IMR-90 (cell line): ENCODE data around the gene RTN4IP1. TPM values are rescaled to one million over a fixed set of nuclear protein-coding genes. Genes with fewer than 3 reads are reported as not detected.

Source experiments
- ATAC-seq: fragments of 200-7000 bp; cut with Tn5 transposase; 2 replicates; pipeline ENCODE4 v1.9.1; 2020; ENCODE audit warnings: low read depth, mild to moderate bottlenecking, moderate library complexity
- BruUV-seq: library from RNA; stranded (reverse); fragments of 400-500 nt; replicated peaks from 2 replicates; lab custom pipeline; 2021; lab: Mats Ljungman, UMichigan
- CTCF ChIA-PET: fragments of 300-600 bp; formaldehyde crosslinking; extraction: SDS; loops from one replicate; lab custom pipeline; 2021; ENCODE audit warnings: antibody characterized with exemption; lab: Yijun Ruan, JAX
- POLR2A ChIA-PET: fragments of 300-600 bp; sonication (Branson Sonifier 250); formaldehyde crosslinking; loops from one replicate; lab custom pipeline; 2022; ENCODE audit warnings: antibody characterized with exemption; ENCODE audit not compliant: unreplicated experiment; lab: Charles Lee
- DNase-seq: peaks from one replicate; pipeline ENCODE4 v3.0.0; 2013
- H2AFZ ChIP-seq: replicated peaks from 2 replicates; pipeline ENCODE3; 2013; ENCODE audit warnings: low read length, mild to moderate bottlenecking; ENCODE audit not compliant: poor library complexity
- H2AK5ac ChIP-seq: 2 replicates; pipeline ENCODE4 v1.6.1; 2013; ENCODE audit warnings: low read depth, low read length, inconsistent platforms
- H2AK9ac ChIP-seq: replicated peaks from 2 replicates; pipeline ENCODE3; 2013; ENCODE audit warnings: mild to moderate bottlenecking, low read depth, low read length, moderate library complexity; ENCODE audit not compliant: poor library complexity
- H2BK120ac ChIP-seq: 2 replicates; pipeline ENCODE4 v1.6.1; 2013; ENCODE audit warnings: low read depth, low read length, inconsistent platforms
- H2BK15ac ChIP-seq: 3 replicates; pipeline ENCODE4 v1.6.1; 2013; ENCODE audit warnings: low read depth, low read length, inconsistent platforms
- H2BK20ac ChIP-seq: 2 replicates; pipeline ENCODE4 v1.6.1; 2013; ENCODE audit warnings: low read depth, mild to moderate bottlenecking, inconsistent platforms, low read length, moderate library complexity
- H2BK5ac ChIP-seq: 2 replicates; pipeline ENCODE4 v1.6.1; 2013; ENCODE audit warnings: mild to moderate bottlenecking, low read depth, low read length, inconsistent platforms; ENCODE audit not compliant: poor library complexity, severe bottlenecking
- H3K14ac ChIP-seq: replicated peaks from 2 replicates; pipeline ENCODE4 v1.6.1; 2013; ENCODE audit warnings: low read depth, low read length, inconsistent platforms
- H3K18ac ChIP-seq: 2 replicates; pipeline ENCODE4 v1.6.1; 2013; ENCODE audit warnings: low read depth, low read length, control low read depth
- H3K23ac ChIP-seq: 2 replicates; pipeline ENCODE4 v1.6.1; 2013; ENCODE audit warnings: low read depth, low read length, inconsistent platforms
- H3K27ac ChIP-seq: 2 replicates; pipeline ENCODE4 v1.5.1; 2013; ENCODE audit warnings: mild to moderate bottlenecking, control low read depth, low read length; ENCODE audit not compliant: insufficient read depth
- H3K27me3 ChIP-seq: 2 replicates; pipeline ENCODE4 v1.6.1; 2013; ENCODE audit warnings: low read length; ENCODE audit not compliant: control insufficient read depth, insufficient read depth
- H3K36me3 ChIP-seq: 2 replicates; pipeline ENCODE4 v1.6.1; 2013; ENCODE audit warnings: low read length, mixed read lengths; ENCODE audit not compliant: control insufficient read depth, insufficient read depth
- H3K4ac ChIP-seq: 2 replicates; pipeline ENCODE4 v1.6.1; 2013; ENCODE audit warnings: low read depth, low read length, inconsistent platforms
- H3K4me1 ChIP-seq: 2 replicates; pipeline ENCODE4 v1.6.1; 2013; ENCODE audit warnings: low read length, mixed read lengths; ENCODE audit not compliant: control insufficient read depth, insufficient read depth
- H3K4me2 ChIP-seq: 2 replicates; pipeline ENCODE4 v1.6.1; 2013; ENCODE audit warnings: low read depth, mild to moderate bottlenecking, control low read depth, low read length, moderate library complexity
- H3K4me3 ChIP-seq: 2 replicates; pipeline ENCODE4 v1.5.1; 2013; ENCODE audit warnings: low read depth, mild to moderate bottlenecking, control low read depth, low read length, moderate library complexity; ENCODE audit not compliant: insufficient read depth
- H3K56ac ChIP-seq: 2 replicates; pipeline ENCODE4 v1.6.1; 2013; ENCODE audit warnings: low read length, inconsistent platforms; ENCODE audit not compliant: insufficient read depth; ENCODE audit errors: extremely low read depth
- H3K79me1 ChIP-seq, 2 experiments: 2 replicates each; pipeline ENCODE4 v1.6.1; 2013; ENCODE audit warnings: low read length in 2 of 2, inconsistent platforms in 1 of 2, low read depth in 1 of 2
- H3K9ac ChIP-seq: 2 replicates; pipeline ENCODE4 v1.6.1; 2013; ENCODE audit warnings: low read depth, low read length, control low read depth
- H3K9me1 ChIP-seq: 2 replicates; pipeline ENCODE4 v1.6.1; 2013; ENCODE audit warnings: low read length, inconsistent platforms; ENCODE audit not compliant: insufficient read depth
- H3K9me3 ChIP-seq: 2 replicates; pipeline ENCODE4 v1.6.1; 2013; ENCODE audit warnings: low read length; ENCODE audit not compliant: control insufficient read depth, insufficient read depth
- H4K20me1 ChIP-seq: 2 replicates; pipeline ENCODE4 v1.6.1; 2013; ENCODE audit warnings: low read length, inconsistent platforms; ENCODE audit not compliant: insufficient read depth
- H4K5ac ChIP-seq: 2 replicates; pipeline ENCODE4 v1.6.1; 2013; ENCODE audit warnings: mild to moderate bottlenecking, low read depth, low read length, control low read depth
- H4K8ac ChIP-seq, 2 experiments: 2 replicates each; pipeline ENCODE4 v1.6.1; 2013; ENCODE audit warnings: low read depth in 2 of 2, low read length in 2 of 2, control low read depth in 1 of 2, inconsistent platforms in 1 of 2
- H4K91ac ChIP-seq: 2 replicates; pipeline ENCODE4 v1.6.1; 2013; ENCODE audit warnings: low read depth, low read length, inconsistent platforms; ENCODE audit not compliant: insufficient read depth
- BHLHE40 ChIP-seq: fragments of 150-350 bp; IDR thresholded peaks from 2 replicates; pipeline ENCODE4 v1.6.1; 2016; ENCODE audit warnings: mild to moderate bottlenecking, low read depth, low read length
- MAFK ChIP-seq: IDR thresholded peaks from 2 replicates; pipeline ENCODE4 v1.6.1; 2012; ENCODE audit warnings: low read depth, low read length, improper control_type of control experiment
- MXI1 ChIP-seq: IDR thresholded peaks from 2 replicates; pipeline ENCODE4 v1.6.1; 2012; ENCODE audit warnings: low read depth, mild to moderate bottlenecking, low read length, moderate library complexity, borderline replicate concordance
- RAD21 ChIP-seq: IDR thresholded peaks from 2 replicates; pipeline ENCODE4 v1.6.1; 2012; ENCODE audit warnings: low read length, improper control_type of control experiment
- WGBS, 2 experiments: methylation state at CpG; one replicate each; pipeline versions ENCODE4 v1.1.5 to v1.1.7; 2013; ENCODE audit warnings: missing lambda C conversion rate in 2 of 2; ENCODE audit not compliant: insufficient read length in 1 of 2; ENCODE audit errors: extremely low coverage in 2 of 2; 5-methylcytosine and 5-hydroxymethylcytosine counted together
- dilution Hi-C: fragments of 300-500 bp; cut with HindIII; formaldehyde crosslinking; loops from one replicate; pipeline ENCODE4 v1.14.3; 2018; ENCODE audit warnings: low sequenced_read_pairs; ENCODE audit not compliant: unreplicated experiment
- in situ Hi-C: fragments of 300-500 bp; cut with MboI; formaldehyde crosslinking; loops from 3 replicates; pipeline ENCODE4 v1.14.3; 2019; ENCODE audit warnings: low sequenced_read_pairs, inconsistent platforms, mixed read lengths
- intact Hi-C: fragments of 100-400 bp; cut with micrococcal nuclease; formaldehyde crosslinking; loops from 2 replicates; pipeline ENCODE4 v1.10.0; 2022
- polyA plus RNA-seq, 3 experiments: library from polyadenylated mRNA; depleted of rRNA; stranded (reverse); fragments of >200 nt; gene quantifications; 2 replicates each; pipeline ENCODE4 v1.2.3, GENCODE V29; 2012; ENCODE audit warnings: low replicate concordance in 1 of 3
- total RNA-seq: library from RNA; depleted of rRNA; stranded (reverse); fragments of >200 nt; gene quantifications from 2 replicates; pipeline ENCODE4 v1.2.3, GENCODE V29; 2012
- TF ChIP-seq, protein P1 (sequence below): fragments of 150-350 bp; IDR thresholded peaks from 2 replicates; pipeline ENCODE4 v1.6.1; 2017; ENCODE audit warnings: mild to moderate bottlenecking, antibody characterized with exemption, low read length, low read depth
- TF ChIP-seq, protein P2 (sequence below): conservative IDR thresholded peaks from 2 replicates; pipeline ENCODE4 v1.5.1; 2012; ENCODE audit warnings: mild to moderate bottlenecking, low read depth, low read length, improper control_type of control experiment

Gene RTN4IP1
- total and polyA plus RNA-seq, 2 of the 4 experiments (the other 2 are of a cell fraction), result 5.7 to 9.9 TPM

DNA sequence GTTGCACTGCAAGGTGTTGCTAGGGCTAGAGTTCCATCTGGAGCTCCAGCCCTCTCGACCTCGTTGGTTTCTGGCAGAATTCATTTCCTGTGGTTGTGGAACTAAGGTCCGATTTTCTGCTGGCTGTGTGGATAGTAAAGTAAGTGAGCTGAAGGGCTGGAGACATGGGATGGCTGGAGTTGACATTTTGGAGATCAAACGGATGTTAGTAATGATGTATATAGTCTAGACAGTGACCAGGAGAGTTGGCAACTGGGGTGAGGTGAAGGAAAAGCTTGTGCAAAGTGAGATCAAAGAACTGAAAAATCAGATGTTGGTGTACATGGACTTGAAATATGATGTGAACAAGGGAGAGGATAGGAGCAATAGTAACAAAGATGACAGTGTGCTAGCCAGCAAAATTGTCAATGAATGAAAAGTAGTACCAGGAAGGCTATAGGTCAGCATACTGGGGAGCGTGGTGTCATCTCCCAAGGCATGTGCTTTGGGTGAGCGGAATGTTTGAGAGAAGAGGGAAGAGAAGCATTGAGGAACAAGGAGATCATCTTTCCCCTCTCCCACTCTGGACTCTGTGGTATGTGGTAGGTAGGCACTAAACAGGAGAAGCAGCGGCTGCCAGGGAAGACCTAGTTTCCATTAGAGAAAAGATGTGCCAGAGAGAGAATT is 7.9 kb upstream of the RTN4IP1 start:
- Histone ChIP-seq H4K91ac (no peak overlapping the region), H3K4me1 (no peaks in the 10 kb centered on the region), H3K4me2 (no peak overlapping the region), H3K23ac (no peak overlapping the region), H4K8ac (no peak overlapping the region), H3K27me3 (no peaks in the 10 kb centered on the region), H3K9me3 (no peaks in the 10 kb centered on the region), H3K9me1 (peaks cover 3% of the 10 kb centered on the region; the same call in 1 of the 2 replicates), H3K4me3 (no peak overlapping the region), H3K79me1 (peaks cover 13 to 27% of the 10 kb centered on the region in 2 experiments; a peak in 3 of 4 replicates), H2AK5ac (no peak overlapping the region), H4K5ac (no peak overlapping the region), H2AFZ (no peak overlapping the region), H3K18ac (no peak overlapping the region), H3K36me3 (peaks cover under 1% of the 10 kb centered on the region; the same call in 1 of the 2 replicates), H3K27ac (no peak overlapping the region), H2BK20ac (no peak overlapping the region), H2BK15ac (no peak overlapping the region), H3K4ac (no peak overlapping the region), H3K56ac (no peak overlapping the region), H4K20me1 (peaks cover 6% of the 10 kb centered on the region), H2BK120ac (no peak overlapping the region), H2AK9ac (no peak overlapping the region), H3K9ac (no peak overlapping the region), H3K14ac (no peak overlapping the region), H2BK5ac (no peak overlapping the region)
- in situ Hi-C loops, result no loop called here
- intact Hi-C loops, result no loop called here
- no peak for ATAC-seq
- ChIA-PET POLR2A (interaction anchor here (0.6 kb wide), 1 partner anchor 618 kb away, joined by 5 read pairs; no protein-coding TSS in a partner anchor), CTCF (interaction anchor here (1.4 kb wide), 1 partner anchor 12 kb away, joined by 3 read pairs; no protein-coding TSS in a partner anchor)
- TF ChIP-seq BHLHE40 (no peak), MAFK (no peak), RAD21 (no peak), MXI1 (no peak)
- TF ChIP-seq, protein P1, sequence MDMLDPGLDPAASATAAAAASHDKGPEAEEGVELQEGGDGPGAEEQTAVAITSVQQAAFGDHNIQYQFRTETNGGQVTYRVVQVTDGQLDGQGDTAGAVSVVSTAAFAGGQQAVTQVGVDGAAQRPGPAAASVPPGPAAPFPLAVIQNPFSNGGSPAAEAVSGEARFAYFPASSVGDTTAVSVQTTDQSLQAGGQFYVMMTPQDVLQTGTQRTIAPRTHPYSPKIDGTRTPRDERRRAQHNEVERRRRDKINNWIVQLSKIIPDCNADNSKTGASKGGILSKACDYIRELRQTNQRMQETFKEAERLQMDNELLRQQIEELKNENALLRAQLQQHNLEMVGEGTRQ, result no peak
- TF ChIP-seq, protein P2, sequence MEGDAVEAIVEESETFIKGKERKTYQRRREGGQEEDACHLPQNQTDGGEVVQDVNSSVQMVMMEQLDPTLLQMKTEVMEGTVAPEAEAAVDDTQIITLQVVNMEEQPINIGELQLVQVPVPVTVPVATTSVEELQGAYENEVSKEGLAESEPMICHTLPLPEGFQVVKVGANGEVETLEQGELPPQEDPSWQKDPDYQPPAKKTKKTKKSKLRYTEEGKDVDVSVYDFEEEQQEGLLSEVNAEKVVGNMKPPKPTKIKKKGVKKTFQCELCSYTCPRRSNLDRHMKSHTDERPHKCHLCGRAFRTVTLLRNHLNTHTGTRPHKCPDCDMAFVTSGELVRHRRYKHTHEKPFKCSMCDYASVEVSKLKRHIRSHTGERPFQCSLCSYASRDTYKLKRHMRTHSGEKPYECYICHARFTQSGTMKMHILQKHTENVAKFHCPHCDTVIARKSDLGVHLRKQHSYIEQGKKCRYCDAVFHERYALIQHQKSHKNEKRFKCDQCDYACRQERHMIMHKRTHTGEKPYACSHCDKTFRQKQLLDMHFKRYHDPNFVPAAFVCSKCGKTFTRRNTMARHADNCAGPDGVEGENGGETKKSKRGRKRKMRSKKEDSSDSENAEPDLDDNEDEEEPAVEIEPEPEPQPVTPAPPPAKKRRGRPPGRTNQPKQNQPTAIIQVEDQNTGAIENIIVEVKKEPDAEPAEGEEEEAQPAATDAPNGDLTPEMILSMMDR, result no peak
- DNase-seq, result no peak
- 30% methylated on average over 2 of the region's 7 CpGs; no CpG with 5 or more reads in 1 of the 2 experiments for WGBS, 2 experiments
- BruUV-seq, result no TSS peak
- dilution Hi-C loops, result no loop called here
